Measurements from ENCODE around the gene GPC1.

- no peak for TF ChIP-seq ZNF274 (IDR thresholded peaks at IDR 0.05; ENCODE audit: low read depth, low read length)
- TF ChIP-seq YY1 (IDR thresholded peaks at IDR 0.05; ENCODE audit: insufficient read depth, insufficient read length), result no peak
- TF ChIP-seq SUZ12 (IDR thresholded peaks at IDR 0.05; ENCODE audit: extremely low read depth, insufficient read depth, insufficient read length), result no peak
Observed at GRCh38 chr2:240452462-240453256, 17.2 kb downstream of the GPC1 start.
